Smooth muscle cell (in vitro differentiated cells): ENCODE measurements around the gene TUBA4A. TPM values are rescaled to one million over a fixed set of nuclear protein-coding genes. Genes with fewer than 3 reads are reported as not detected.

Experiments used
- DNase-seq: peaks from one replicate; lab custom pipeline; 2025; ENCODE audit not compliant: unreplicated experiment; lab: John Stamatoyannopoulos, UW
- H2AFZ ChIP-seq: fragments of 200-600 bp; sonication (generic); 2 replicates; pipeline ENCODE4 v1.6.0; 2016; ENCODE audit warnings: antibody characterized with exemption, low read depth, mild to moderate bottlenecking
- H3F3A ChIP-seq: fragments of 200-600 bp; sonication (generic); 2 replicates; pipeline ENCODE4 v1.6.0; 2017; ENCODE audit warnings: antibody characterized with exemption, low read depth
- H3K27ac ChIP-seq: fragments of 200-600 bp; sonication (generic); 2 replicates; pipeline ENCODE4 v1.5.1; 2016; ENCODE audit warnings: low read depth, mild to moderate bottlenecking
- H3K27me3 ChIP-seq: fragments of 200-600 bp; sonication (generic); 2 replicates; pipeline ENCODE4 v1.6.1; 2016; ENCODE audit warnings: low read depth, mild to moderate bottlenecking
- H3K36me3 ChIP-seq: fragments of 200-600 bp; sonication (generic); 2 replicates; pipeline ENCODE4 v1.5.1; 2016; ENCODE audit warnings: low read depth
- H3K4me1 ChIP-seq: fragments of 200-600 bp; sonication (generic); 2 replicates; pipeline ENCODE4 v1.5.1; 2016; ENCODE audit warnings: low read depth
- H3K4me2 ChIP-seq: fragments of 200-600 bp; sonication (generic); 2 replicates; pipeline ENCODE4 v1.6.0; 2016; ENCODE audit warnings: mild to moderate bottlenecking
- H3K4me3 ChIP-seq: fragments of 200-600 bp; sonication (generic); 2 replicates; pipeline ENCODE4 v1.5.1; 2016; ENCODE audit warnings: mild to moderate bottlenecking
- H3K79me2 ChIP-seq: fragments of 200-600 bp; sonication (generic); 2 replicates; pipeline ENCODE4 v1.6.0; 2016; ENCODE audit warnings: low read depth, mild to moderate bottlenecking
- H3K9ac ChIP-seq: fragments of 200-600 bp; sonication (generic); 2 replicates; pipeline ENCODE4 v1.6.0; 2016; ENCODE audit warnings: low read depth
- H3K9me3 ChIP-seq: fragments of 200-600 bp; sonication (generic); replicated peaks from 2 replicates; pipeline ENCODE4 v1.5.1; 2016; ENCODE audit warnings: low read depth
- H4K20me1 ChIP-seq: fragments of 200-600 bp; sonication (generic); 2 replicates; pipeline ENCODE4 v1.6.0; 2016; ENCODE audit warnings: low read depth
- CTCF ChIP-seq: fragments of 200-600 bp; sonication (generic); IDR thresholded peaks from 2 replicates; pipeline ENCODE4 v1.5.1; 2017; ENCODE audit warnings: borderline replicate concordance, mild to moderate bottlenecking, antibody characterized with exemption; ENCODE audit not compliant: insufficient read depth, poor library complexity, severe bottlenecking
- WGBS: methylation state at CpG from one replicate; pipeline ENCODE4 v1.1.7; 2016; ENCODE audit warnings: low lambda C conversion rate; 5-methylcytosine and 5-hydroxymethylcytosine counted together
- polyA plus RNA-seq: library from polyadenylated mRNA; unstranded; fragments of >200 nt; fragmentation: Nextera tagmentation; extraction: Ambion mirVana; gene quantifications from 2 replicates; pipeline ENCODE4 v1.2.1, GENCODE V29; 2016
- total RNA-seq: library from RNA; depleted of rRNA; stranded (reverse); fragments of >200 nt; gene quantifications from 2 replicates; pipeline ENCODE4 v1.2.3, GENCODE V29; 2014

Gene TUBA4A
- total and polyA plus RNA-seq, 2 experiments from 2014 or later, result 29.4 to 53.2 TPM

GRCh38 chr2:219245899-219246230, 7.9 kb downstream of the TUBA4A start:
- H3K27ac ChIP-seq, result peak overlapping the region; percentile 87
- no peak overlapping the region for H2AFZ ChIP-seq
- H3K4me3 ChIP-seq, result peak overlapping the region; percentile 86
- peak overlapping the region; percentile 99 for H3K4me2 ChIP-seq
- H3K9ac ChIP-seq, result peak overlapping the region; percentile 96
- H3K36me3 ChIP-seq, result no peaks in the 10 kb centered on the region
- H3F3A ChIP-seq, result peaks cover 12% of the 10 kb centered on the region
- 35% methylated on average over 10 of the region's 10 CpGs for WGBS
- no peaks in the 10 kb centered on the region for H3K27me3 ChIP-seq
- no peaks in the 10 kb centered on the region for H3K9me3 ChIP-seq
- DNase-seq, result no peak
- H4K20me1 ChIP-seq, result no peaks in the 10 kb centered on the region
- peaks cover 12% of the 10 kb centered on the region for H3K4me1 ChIP-seq
- no peak for TF ChIP-seq CTCF
- H3K79me2 ChIP-seq, result peaks cover 13% of the 10 kb centered on the region

GRCh38 chr2:219245148-219245898, 8.4 kb downstream of the TUBA4A start, which contains the start of the genes GLB1L and STK16:
GLB1L (minus strand) TSS chr2:219245444; CDS start chr2:219243573, 1,871 bp downstream.
STK16 (plus strand) TSS chr2:219245479; CDS start chr2:219246000, 521 bp downstream.
- peak; percentile 78 for DNase-seq
- Histone ChIP-seq H3K4me2 (peak within 1 kb of the TSS; percentile 99), H4K20me1 (no peaks in the 10 kb centered on the region), H3K36me3 (no peaks in the 10 kb centered on the region), H3K9ac (peak within 1 kb of the TSS; percentile 96), H2AFZ (peak within 1 kb of the TSS; percentile 91), H3F3A (peaks cover 12% of the 10 kb centered on the region), H3K27me3 (no peaks in the 10 kb centered on the region), H3K9me3 (no peaks in the 10 kb centered on the region), H3K4me3 (peak within 1 kb of the TSS; percentile 86), H3K79me2 (peaks cover 13% of the 10 kb centered on the region), H3K4me1 (peaks cover 12% of the 10 kb centered on the region), H3K27ac (peak within 1 kb of the TSS; percentile 87)
- TF ChIP-seq CTCF, result no peak
- 2% methylated on average over 46 of the region's 46 CpGs for WGBS

DNA sequence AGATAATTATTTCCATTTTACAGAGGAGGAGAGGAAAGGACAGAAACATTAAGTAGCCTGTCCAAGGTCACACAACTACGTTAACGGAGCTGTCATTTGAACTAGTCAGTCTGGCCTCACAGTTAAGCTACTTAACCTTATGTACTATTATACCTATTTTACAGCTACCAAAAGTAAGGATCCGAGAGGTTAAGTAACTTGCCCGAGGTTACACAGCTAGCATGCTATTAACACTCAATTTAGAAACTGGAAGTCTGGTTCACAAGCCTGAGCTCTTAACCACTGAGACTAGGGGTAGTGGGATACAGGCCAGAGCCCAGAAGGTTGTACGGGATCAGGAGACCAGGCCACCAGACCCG, 8.9 kb downstream of the TUBA4A start:
- Histone ChIP-seq H3K36me3 (no peaks in the 10 kb centered on the region), H3K27ac (peak overlapping the region; percentile 87), H3K79me2 (peaks cover 13% of the 10 kb centered on the region), H3F3A (peaks cover 8% of the 10 kb centered on the region), H3K9ac (peak overlapping the region; percentile 96), H3K27me3 (no peaks in the 10 kb centered on the region), H3K4me2 (peak overlapping the region; percentile 99), H3K4me3 (peak overlapping the region; percentile 86), H3K9me3 (no peaks in the 10 kb centered on the region), H3K4me1 (peaks cover 10% of the 10 kb centered on the region), H4K20me1 (no peaks in the 10 kb centered on the region), H2AFZ (peak overlapping the region; percentile 91)
- no peak for TF ChIP-seq CTCF
- 47% methylated on average over 6 of the region's 6 CpGs for WGBS
- DNase-seq, result no peak
